GM12878 (cell line): ENCODE measurements around the gene SHH. TPM values are rescaled to one million over a fixed set of nuclear protein-coding genes. Genes with fewer than 3 reads are reported as not detected.
A peak's percentile ranks its signal among the peaks of the same experiment; 100 is the strongest.

Experiments
- BHLHE40 ChIP-seq, 2 experiments: fragments of 450-650 bp in 1 of 2; IDR thresholded peaks; 2 replicates each; pipeline ENCODE4 v1.6.1; 2011 to 2017; ENCODE audit warnings: low read depth in 2 of 2, borderline replicate concordance in 1 of 2, improper control_type of control experiment in 1 of 2, low read length in 1 of 2, mild to moderate bottlenecking in 1 of 2
- DPF2 ChIP-seq: fragments of 450-650 bp; IDR thresholded peaks from 2 replicates; pipeline ENCODE4 v1.6.1; 2017; ENCODE audit warnings: mild to moderate bottlenecking
- IRF5 ChIP-seq: fragments of 450-650 bp; IDR thresholded peaks from 2 replicates; pipeline ENCODE4 v1.6.1; 2017; ENCODE audit warnings: borderline replicate concordance
- PKNOX1 ChIP-seq: fragments of 450-650 bp; IDR thresholded peaks from 2 replicates; pipeline ENCODE4 v1.6.1; 2016; ENCODE audit warnings: mild to moderate bottlenecking
- SUZ12 ChIP-seq: fragments of 200-600 bp; sonication (generic); IDR thresholded peaks from one replicate; pipeline ENCODE4 v1.6.1; 2018; ENCODE audit warnings: antibody characterized with exemption, mild to moderate bottlenecking; ENCODE audit not compliant: unreplicated experiment
- TARDBP ChIP-seq: IDR thresholded peaks from 2 replicates; pipeline ENCODE4 v1.6.1; 2016; ENCODE audit warnings: borderline replicate concordance
- polyA plus RNA-seq, 11 experiments: library from polyadenylated mRNA; depleted of rRNA in 4 of 11; unstranded in 6 of 11; stranded (reverse) in 5 of 11; fragments of >200 nt; fragmentation: Nextera tagmentation in 4 of 11; fragmentation: Illumina TruSeq in 1 of 11; extraction: Ambion mirVana in 4 of 11; extraction: Trizol in 1 of 11; gene quantifications; 1 replicate in 1 of 11; 2 replicates in 10 of 11; pipeline versions ENCODE4 v1.2.1 to v1.2.3, GENCODE V29; 2011 to 2016; ENCODE audit warnings: inconsistent platforms in 2 of 11, missing spikeins in 2 of 11, low read depth in 1 of 11
- total RNA-seq, 4 experiments: library from RNA; depleted of rRNA in 3 of 4; stranded (reverse); fragments of >200 nt in 3 of 4; fragmentation: Illumina TruSeq in 1 of 4; extraction: Trizol in 1 of 4; gene quantifications; 2 replicates each; pipeline versions ENCODE4 v1.2.1 to v1.2.3, GENCODE V29; 2013 to 2021
- TF ChIP-seq, protein P1 (sequence below): fragments of 450-650 bp; IDR thresholded peaks from 2 replicates; pipeline ENCODE4 v1.6.1; 2018; ENCODE audit warnings: borderline replicate concordance, mild to moderate bottlenecking; ENCODE audit not compliant: partially characterized antibody

Gene SHH
- total and polyA plus RNA-seq, 10 of the 15 experiments (the other 5 are each of a cell fraction or from before 2014, with no cell fraction given), result not detected

- no peak for TF ChIP-seq TARDBP
- no peak for TF ChIP-seq IRF5
- TF ChIP-seq, protein P1, sequence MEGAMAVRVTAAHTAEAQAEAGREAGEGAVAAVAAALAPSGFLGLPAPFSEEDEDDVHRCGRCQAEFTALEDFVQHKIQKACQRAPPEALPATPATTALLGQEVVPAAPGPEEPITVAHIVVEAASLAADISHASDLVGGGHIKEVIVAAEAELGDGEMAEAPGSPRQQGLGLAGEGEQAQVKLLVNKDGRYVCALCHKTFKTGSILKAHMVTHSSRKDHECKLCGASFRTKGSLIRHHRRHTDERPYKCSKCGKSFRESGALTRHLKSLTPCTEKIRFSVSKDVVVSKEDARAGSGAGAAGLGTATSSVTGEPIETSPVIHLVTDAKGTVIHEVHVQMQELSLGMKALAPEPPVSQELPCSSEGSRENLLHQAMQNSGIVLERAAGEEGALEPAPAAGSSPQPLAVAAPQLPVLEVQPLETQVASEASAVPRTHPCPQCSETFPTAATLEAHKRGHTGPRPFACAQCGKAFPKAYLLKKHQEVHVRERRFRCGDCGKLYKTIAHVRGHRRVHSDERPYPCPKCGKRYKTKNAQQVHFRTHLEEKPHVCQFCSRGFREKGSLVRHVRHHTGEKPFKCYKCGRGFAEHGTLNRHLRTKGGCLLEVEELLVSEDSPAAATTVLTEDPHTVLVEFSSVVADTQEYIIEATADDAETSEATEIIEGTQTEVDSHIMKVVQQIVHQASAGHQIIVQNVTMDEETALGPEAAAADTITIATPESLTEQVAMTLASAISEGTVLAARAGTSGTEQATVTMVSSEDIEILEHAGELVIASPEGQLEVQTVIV, result no peak
- TF ChIP-seq SUZ12, result no peak
- TF ChIP-seq DPF2, result peak; percentile 61; the same call in 1 of the 2 replicates
- 0 out of 4 replicates have a peak, but pooled peaks of 1 of the 2 experiments have one; percentile 14 for TF ChIP-seq BHLHE40 (IDR thresholded peaks at IDR 0.05; ENCODE audit: borderline replicate concordance in 1 of 2, low read depth in 2 of 2, low read length in 1 of 2)
- no peak for TF ChIP-seq PKNOX1
- TF ChIP-seq, all 136 proteins: peak for 12
These were observed 55.9 kb downstream of the SHH start (continued) for GRCh38 chr7:155756322-155756721.
